Fibroblast of lung (primary cell): ENCODE measurements around the gene SIGLEC6. TPM values are rescaled to one million over a fixed set of nuclear protein-coding genes. Genes with fewer than 3 reads are reported as not detected.
"Not testable (repeated sequence)": the region's sequence is repeated elsewhere in the genome, so short reads cannot be mapped to it uniquely, and the experiment has no call there.

Experiments
- DNase-seq, 2 donors: peaks; one replicate each; pipeline versions ENCODE4 v3.0.0 to v3.0.0-alpha.2; 2010; ENCODE audit warnings: low read depth in 2 of 2
- H2AFZ ChIP-seq: 2 replicates; pipeline ENCODE4 v1.5.1; 2012; ENCODE audit warnings: low read length, control low read depth, inconsistent platforms
- H3K27ac ChIP-seq: 2 replicates; pipeline ENCODE4 v1.5.1; 2011; ENCODE audit warnings: low read length, control low read depth; ENCODE audit not compliant: insufficient read depth
- H3K27me3 ChIP-seq: 2 replicates; pipeline ENCODE4 v1.5.1; 2011; ENCODE audit warnings: mild to moderate bottlenecking, low read length; ENCODE audit not compliant: control insufficient read depth, insufficient read depth
- H3K36me3 ChIP-seq: 2 replicates; pipeline ENCODE4 v1.5.1; 2011; ENCODE audit warnings: low read length; ENCODE audit not compliant: control insufficient read depth, insufficient read depth
- H3K4me1 ChIP-seq: 2 replicates; pipeline ENCODE4 v1.5.1; 2011; ENCODE audit warnings: low read length; ENCODE audit not compliant: control insufficient read depth, insufficient read depth; ENCODE audit errors: extremely low read depth
- H3K4me2 ChIP-seq: 2 replicates; pipeline ENCODE4 v1.5.1; 2011; ENCODE audit warnings: low read length, control low read depth; ENCODE audit not compliant: insufficient read depth; ENCODE audit errors: extremely low read depth
- H3K4me3 ChIP-seq, 4 experiments: fragments of 200-600 bp in 1 of 4; sonication (generic) in 1 of 4; replicated peaks in 1 of 4; 2 replicates each; pipeline ENCODE4 v1.5.1; 2011 to 2016; ENCODE audit warnings: low read length in 4 of 4, low read depth in 3 of 4, mild to moderate bottlenecking in 3 of 4, control low read depth in 2 of 4, inconsistent platforms in 1 of 4, mixed read lengths in 1 of 4; ENCODE audit not compliant: insufficient read depth in 1 of 4; ENCODE audit errors: control extremely low read depth in 1 of 4
- H3K79me2 ChIP-seq: 2 replicates; pipeline ENCODE4 v1.5.1; 2012; ENCODE audit warnings: mild to moderate bottlenecking, low read length, inconsistent platforms; ENCODE audit not compliant: control insufficient read depth, insufficient read depth
- H3K9ac ChIP-seq: 2 replicates; pipeline ENCODE4 v1.5.1; 2011; ENCODE audit warnings: mild to moderate bottlenecking, low read length, control low read depth; ENCODE audit not compliant: insufficient read depth
- H3K9me3 ChIP-seq: 2 replicates; pipeline ENCODE4 v1.5.1; 2012; ENCODE audit warnings: low read depth, low read length; ENCODE audit not compliant: control insufficient read depth, insufficient read depth
- H4K20me1 ChIP-seq: 2 replicates; pipeline ENCODE4 v1.5.1; 2011; ENCODE audit warnings: low read length; ENCODE audit not compliant: control insufficient read depth, insufficient read depth; ENCODE audit errors: extremely low read depth
- CTCF ChIP-seq, 2 donors: IDR thresholded peaks in 1 of 2; conservative IDR thresholded peaks in 1 of 2; 1 replicate in 1 of 2; 2 replicates in 1 of 2; pipeline ENCODE4 v1.5.1; 2011 to 2012; ENCODE audit warnings: low read length in 2 of 2, control low read depth in 1 of 2, inconsistent platforms in 1 of 2, low read depth in 1 of 2, mild to moderate bottlenecking in 1 of 2
- EZH2 ChIP-seq: IDR thresholded peaks from 2 replicates; pipeline ENCODE4 v1.5.1; 2012; ENCODE audit warnings: low read length, control low read depth, mild to moderate bottlenecking; ENCODE audit errors: missing control alignments
- polyA plus RNA-seq, 2 donors: library from polyadenylated mRNA; depleted of rRNA in 1 of 2; stranded (reverse) in 1 of 2; unstranded in 1 of 2; fragments of >200 nt; gene quantifications; 2 replicates each; pipeline ENCODE4 v1.2.1, GENCODE V29; 2011 to 2012; ENCODE audit warnings: missing spikeins in 1 of 2
- total RNA-seq: library from RNA; depleted of rRNA; stranded (reverse); fragments of >200 nt; gene quantifications from 2 replicates; pipeline ENCODE4 v1.2.1, GENCODE V29; 2014

The SIGLEC6 gene
- total and polyA plus RNA-seq, 2 donors (not counting 1 experiment from before 2014, with no cell fraction given) = not detected

- Histone ChIP-seq H3K36me3 (no peaks in the 10 kb centered on the region), H3K9me3 (no peaks in the 10 kb centered on the region), H4K20me1 (no peaks in the 10 kb centered on the region), H3K4me2 (no peak overlapping the region), H2AFZ (no peak overlapping the region), H3K4me3 (no peak overlapping the region), H3K4me1 (no peaks in the 10 kb centered on the region), H3K27ac (no peak overlapping the region), H3K9ac (no peak overlapping the region), H3K27me3 (no peaks in the 10 kb centered on the region), H3K79me2 (no peaks in the 10 kb centered on the region)
- no peak for DNase-seq
- TF ChIP-seq EZH2 = no peak
- no peak for TF ChIP-seq CTCF (conservative IDR thresholded peaks at IDR 0.05 in 1 of 2, IDR thresholded peaks at IDR 0.05 in 1 of 2; ENCODE audit: low read depth in 1 of 2, low read length in 2 of 2)
These were observed 28.1 kb downstream of the SIGLEC6 start for GRCh38 chr19:51503286-51503817.

- Histone ChIP-seq H3K4me3 (no peak within 1 kb of the TSS), H4K20me1 (no peaks in the 10 kb centered on the region), H3K9ac (no peak within 1 kb of the TSS), H3K36me3 (no peaks in the 10 kb centered on the region), H3K4me2 (no peak within 1 kb of the TSS), H3K79me2 (no peaks in the 10 kb centered on the region), H2AFZ (no peak within 1 kb of the TSS), H3K27ac (no peak within 1 kb of the TSS), H3K27me3 (no peaks in the 10 kb centered on the region), H3K4me1 (no peaks in the 10 kb centered on the region), H3K9me3 (no peaks in the 10 kb centered on the region)
- no peak for DNase-seq
- TF ChIP-seq CTCF (conservative IDR thresholded peaks at IDR 0.05 in 1 of 2, IDR thresholded peaks at IDR 0.05 in 1 of 2; ENCODE audit: low read depth in 1 of 2, low read length in 2 of 2) (no peak), EZH2 (no peak)
These were observed 29.7 kb downstream of the SIGLEC6 start, which contains the start of gene SIGLEC12 for GRCh38 chr19:51501594-51502263. SIGLEC12 (minus strand) TSS chr19:51501800; CDS start chr19:51501733, 67 bp downstream.

GRCh38 chr19:51500931-51501330, 30.5 kb downstream of the SIGLEC6 start:
- H3K4me1 ChIP-seq, H3K9me3 ChIP-seq, H3K4me3 ChIP-seq, H3K27me3 ChIP-seq, H3K36me3 ChIP-seq, H3K79me2 ChIP-seq, H3K27ac ChIP-seq, H3K9ac ChIP-seq, H2AFZ ChIP-seq, DNase-seq, H3K4me2 ChIP-seq, H4K20me1 ChIP-seq: not testable (repeated sequence)
